Measurements from ENCODE around the gene RHNO1. TPM values are rescaled to one million over a fixed set of nuclear protein-coding genes. Genes with fewer than 3 reads are reported as not detected.

Gene RHNO1
- total and polyA plus RNA-seq, 2 of the 13 experiments (the other 11 are each of a cell fraction or from before 2014, with no cell fraction given) = 27.2 to 49.6 TPM

DNA sequence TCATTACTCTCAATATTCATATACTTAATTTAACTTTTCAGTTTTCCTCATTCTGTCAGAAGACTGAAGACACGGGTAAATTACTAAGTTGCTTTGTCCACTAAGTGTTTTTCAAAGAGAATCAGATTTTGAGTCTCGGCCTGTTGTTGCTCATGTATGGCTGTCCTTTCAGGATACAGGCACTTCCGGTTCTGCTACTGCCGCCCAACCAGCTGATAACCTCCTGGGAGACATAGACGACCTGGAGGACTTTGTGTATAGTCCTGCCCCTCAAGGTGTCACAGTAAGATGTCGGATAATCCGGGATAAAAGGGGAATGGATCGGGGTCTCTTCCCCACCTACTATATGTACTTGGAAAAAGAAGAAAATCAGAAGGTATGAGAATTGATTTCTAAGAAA lies 53.8 kb downstream of the RHNO1 start:
- H4K20me1 ChIP-seq (ENCODE audit: insufficient read depth, low read length) = no peaks in the 10 kb centered on the region
- H3K4me2 ChIP-seq (ENCODE audit: low read depth, low read length) = no peak overlapping the region
- no peaks in the 10 kb centered on the region for H3K4me1 ChIP-seq (ENCODE audit: insufficient read depth, low read length)
- no peaks in the 10 kb centered on the region for H3K9me3 ChIP-seq (ENCODE audit: low read length)
- TF ChIP-seq ARID2 (CRISPR knock-in tag; IDR thresholded peaks at IDR 0.05; ENCODE audit: borderline replicate concordance) (no peak), ZNF724P (CRISPR knock-in tag; IDR thresholded peaks at IDR 0.05; ENCODE audit: borderline replicate concordance) (no peak), BCL6 (CRISPR knock-in tag; IDR thresholded peaks at IDR 0.05) (no peak)
- no peak overlapping the region for H2AFZ ChIP-seq (ENCODE audit: low read length)
- 93% methylated on average over 8 of the region's 8 CpGs for WGBS (ENCODE audit: low lambda C conversion rate)
- peaks cover 13 to 48% of the 10 kb centered on the region in 2 experiments for H3K36me3 ChIP-seq (replicated peaks in 1 of 2; ENCODE audit: control insufficient read depth in 1 of 2, insufficient read depth in 2 of 2, low read length in 2 of 2)
- H3K4me3 ChIP-seq (replicated peaks in 1 of 3; ENCODE audit: insufficient read depth in 1 of 3, low read depth in 2 of 3, low read length in 3 of 3) = no peak overlapping the region
- H3K9ac ChIP-seq (ENCODE audit: insufficient read depth, low read depth, low read length) = no peak overlapping the region
- DNase-seq (ENCODE audit: low spot score) (no peak), FAIRE-seq (no peak), ATAC-seq (no peak)
- H3K79me2 ChIP-seq (ENCODE audit: insufficient read depth, low read length) = no peaks in the 10 kb centered on the region
- no peaks in the 10 kb centered on the region for H3K27me3 ChIP-seq (ENCODE audit: control insufficient read depth in 1 of 2, insufficient read depth in 2 of 2, low read length in 2 of 2)
- H3K27ac ChIP-seq (ENCODE audit: extremely low read length, insufficient read depth, low read length) = no peak overlapping the region
- ChIA-PET CTCF (ENCODE audit: low intra/inter-chr PET ratio, low total read pairs) (no interaction called here), POLR2A (interaction anchor here (1.3 kb wide), 1 partner anchor 40 kb away, joined by 3 read pairs; the partner anchor contains the start of gene TULP3)
- intact Hi-C loops (cut with micrococcal nuclease; ENCODE audit: unreplicated experiment) (no loop called here), in situ Hi-C loops (cut with HindIII; ENCODE audit: extremely low pct_ligation_motif_present, low pct_unique_long_range_greater_than_20kb) (no loop called here)
- BruUV-seq (replicated peaks) = no TSS peak

- POLR2A ChIA-PET = no interaction called here
- intact Hi-C loops (cut with micrococcal nuclease; ENCODE audit: unreplicated experiment) (no loop called here), in situ Hi-C loops (cut with HindIII; ENCODE audit: extremely low pct_ligation_motif_present, low pct_unique_long_range_greater_than_20kb) (no loop called here)
- Histone ChIP-seq H3K4me1 (ENCODE audit: insufficient read depth, low read length) (no peaks in the 10 kb centered on the region), H3K4me2 (ENCODE audit: low read depth, low read length) (no peak overlapping the region), H3K4me3 (replicated peaks in 1 of 3; ENCODE audit: insufficient read depth in 1 of 3, low read depth in 2 of 3, low read length in 3 of 3) (no peak overlapping the region), H3K27me3 (ENCODE audit: control insufficient read depth in 1 of 2, insufficient read depth in 2 of 2, low read length in 2 of 2) (no peaks in the 10 kb centered on the region), H4K20me1 (ENCODE audit: insufficient read depth, low read length) (no peaks in the 10 kb centered on the region), H3K9ac (ENCODE audit: insufficient read depth, low read depth, low read length) (no peak overlapping the region), H2AFZ (ENCODE audit: low read length) (no peak overlapping the region), H3K27ac (ENCODE audit: extremely low read length, insufficient read depth, low read length) (no peak overlapping the region), H3K79me2 (ENCODE audit: insufficient read depth, low read length) (no peaks in the 10 kb centered on the region), H3K9me3 (ENCODE audit: low read length) (no peaks in the 10 kb centered on the region), H3K36me3 (replicated peaks in 1 of 2; ENCODE audit: control insufficient read depth in 1 of 2, insufficient read depth in 2 of 2, low read length in 2 of 2) (peaks cover 12 to 43% of the 10 kb centered on the region in 2 experiments)
- whole genome bisulfite sequencing (ENCODE audit: low lambda C conversion rate) = 96% methylated on average over 6 of the region's 6 CpGs
- no peak for FAIRE-seq
- ATAC-seq = no peak
- no peak for DNase-seq (ENCODE audit: low spot score)
- CTCF ChIA-PET (ENCODE audit: low intra/inter-chr PET ratio, low total read pairs) = no interaction called here
- BruUV-seq (replicated peaks) = no TSS peak
- no peak for TF ChIP-seq SNAI1 (CRISPR knock-in tag; IDR thresholded peaks at IDR 0.05; ENCODE audit: borderline replicate concordance)
- TF ChIP-seq NCOA2 (CRISPR knock-in tag; IDR thresholded peaks at IDR 0.05) = no peak
- TF ChIP-seq, protein P1, sequence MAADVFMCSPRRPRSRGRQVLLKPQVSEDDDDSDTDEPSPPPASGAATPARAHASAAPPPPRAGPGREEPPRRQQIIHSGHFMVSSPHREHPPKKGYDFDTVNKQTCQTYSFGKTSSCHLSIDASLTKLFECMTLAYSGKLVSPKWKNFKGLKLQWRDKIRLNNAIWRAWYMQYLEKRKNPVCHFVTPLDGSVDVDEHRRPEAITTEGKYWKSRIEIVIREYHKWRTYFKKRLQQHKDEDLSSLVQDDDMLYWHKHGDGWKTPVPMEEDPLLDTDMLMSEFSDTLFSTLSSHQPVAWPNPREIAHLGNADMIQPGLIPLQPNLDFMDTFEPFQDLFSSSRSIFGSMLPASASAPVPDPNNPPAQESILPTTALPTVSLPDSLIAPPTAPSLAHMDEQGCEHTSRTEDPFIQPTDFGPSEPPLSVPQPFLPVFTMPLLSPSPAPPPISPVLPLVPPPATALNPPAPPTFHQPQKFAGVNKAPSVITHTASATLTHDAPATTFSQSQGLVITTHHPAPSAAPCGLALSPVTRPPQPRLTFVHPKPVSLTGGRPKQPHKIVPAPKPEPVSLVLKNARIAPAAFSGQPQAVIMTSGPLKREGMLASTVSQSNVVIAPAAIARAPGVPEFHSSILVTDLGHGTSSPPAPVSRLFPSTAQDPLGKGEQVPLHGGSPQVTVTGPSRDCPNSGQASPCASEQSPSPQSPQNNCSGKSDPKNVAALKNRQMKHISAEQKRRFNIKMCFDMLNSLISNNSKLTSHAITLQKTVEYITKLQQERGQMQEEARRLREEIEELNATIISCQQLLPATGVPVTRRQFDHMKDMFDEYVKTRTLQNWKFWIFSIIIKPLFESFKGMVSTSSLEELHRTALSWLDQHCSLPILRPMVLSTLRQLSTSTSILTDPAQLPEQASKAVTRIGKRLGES (CRISPR knock-in tag; IDR thresholded peaks at IDR 0.05; ENCODE audit: borderline replicate concordance) = no peak
- TF ChIP-seq NR3C1 (CRISPR knock-in tag; IDR thresholded peaks at IDR 0.05) = no peak
- no peak for TF ChIP-seq ZNF326 (CRISPR knock-in tag; IDR thresholded peaks at IDR 0.05; ENCODE audit: borderline replicate concordance)
- TF ChIP-seq NR2F6 (IDR thresholded peaks at IDR 0.05) = no peak
- no peak for TF ChIP-seq NR2F6 (CRISPR knock-in tag; IDR thresholded peaks at IDR 0.05)
- TF ChIP-seq, protein P2, sequence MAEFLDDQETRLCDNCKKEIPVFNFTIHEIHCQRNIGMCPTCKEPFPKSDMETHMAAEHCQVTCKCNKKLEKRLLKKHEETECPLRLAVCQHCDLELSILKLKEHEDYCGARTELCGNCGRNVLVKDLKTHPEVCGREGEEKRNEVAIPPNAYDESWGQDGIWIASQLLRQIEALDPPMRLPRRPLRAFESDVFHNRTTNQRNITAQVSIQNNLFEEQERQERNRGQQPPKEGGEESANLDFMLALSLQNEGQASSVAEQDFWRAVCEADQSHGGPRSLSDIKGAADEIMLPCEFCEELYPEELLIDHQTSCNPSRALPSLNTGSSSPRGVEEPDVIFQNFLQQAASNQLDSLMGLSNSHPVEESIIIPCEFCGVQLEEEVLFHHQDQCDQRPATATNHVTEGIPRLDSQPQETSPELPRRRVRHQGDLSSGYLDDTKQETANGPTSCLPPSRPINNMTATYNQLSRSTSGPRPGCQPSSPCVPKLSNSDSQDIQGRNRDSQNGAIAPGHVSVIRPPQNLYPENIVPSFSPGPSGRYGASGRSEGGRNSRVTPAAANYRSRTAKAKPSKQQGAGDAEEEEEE (CRISPR knock-in tag; IDR thresholded peaks at IDR 0.05; ENCODE audit: borderline replicate concordance) = no peak
- no peak for TF ChIP-seq FOXO4 (CRISPR knock-in tag; conservative IDR thresholded peaks at IDR 0.05)
- no peak for TF ChIP-seq PAF1 (CRISPR knock-in tag; IDR thresholded peaks at IDR 0.05)
- TF ChIP-seq KLF11 (CRISPR knock-in tag; IDR thresholded peaks at IDR 0.05) = no peak
- TF ChIP-seq ARHGAP35 (CRISPR knock-in tag; IDR thresholded peaks at IDR 0.05; ENCODE audit: borderline replicate concordance) = no peak
These were observed 56.6 kb downstream of the RHNO1 start for GRCh38 chr12:2933586-2933985.
